GM18858 (cell line): ENCODE results near the gene NSUN3.
"Not testable (repeated sequence)": the region's sequence is repeated elsewhere in the genome, so short reads cannot be mapped to it uniquely, and the experiment has no call there.

Source experiments
- ATAC-seq: cut with Tn5 transposase; IDR thresholded peaks from one replicate; pipeline ENCODE4 v1.9.1; 2021; ENCODE audit not compliant: unreplicated experiment

The NSUN3 gene

DNA sequence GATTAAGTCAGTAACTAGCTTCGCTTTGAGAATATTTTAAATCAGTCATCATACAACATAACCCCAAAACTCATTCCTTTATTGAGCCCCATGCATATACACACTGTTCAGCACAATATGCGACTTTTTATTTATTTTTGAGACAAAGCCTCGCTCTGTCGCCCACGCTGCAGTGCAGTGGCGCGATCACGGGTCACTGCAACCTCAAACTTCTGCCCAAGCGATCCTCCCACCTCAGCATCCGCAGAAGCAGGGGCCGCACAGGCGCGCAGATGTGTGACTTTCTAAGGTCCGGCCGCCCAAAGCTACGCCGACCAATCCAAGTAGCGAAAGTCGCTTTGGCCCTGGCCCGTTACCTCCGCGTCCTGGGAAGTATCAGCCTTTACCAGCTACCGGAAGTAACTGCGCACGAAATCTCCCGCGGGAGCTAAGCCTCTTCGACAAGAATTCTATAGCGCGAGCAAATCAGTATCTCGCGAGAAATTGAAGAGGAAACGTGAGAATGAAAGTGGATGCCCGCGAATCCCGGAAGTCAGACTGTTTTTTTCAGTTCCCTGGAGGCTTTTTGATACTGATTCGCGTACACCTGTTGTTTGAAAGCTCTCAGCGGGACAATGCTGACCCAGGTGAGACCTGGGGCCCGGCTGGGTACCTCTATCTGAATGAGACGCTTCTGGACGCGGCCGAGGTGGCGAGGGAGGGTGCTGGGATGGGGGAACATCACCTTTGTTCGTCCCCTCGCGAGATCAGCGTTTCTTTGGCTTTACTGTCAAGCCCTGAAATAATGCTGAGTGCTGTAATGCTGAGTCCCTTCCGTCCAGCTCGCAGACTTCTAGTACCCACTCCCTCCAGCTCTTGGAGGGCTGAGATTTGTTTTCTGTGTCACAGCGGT lies at the start of gene NSUN3, which contains the start of gene DHFR2:
Gene NSUN3, plus strand, starts transcription at position 549 of the 892 bp plus-strand sequence. Its CDS starts 66 bp downstream, at position 615.
Gene DHFR2, minus strand, starts transcription at position 404 of the 892 bp plus-strand sequence. CDS start 1,405 bp downstream, outside the sequence.
- ATAC-seq, result peak; percentile 90

DNA sequence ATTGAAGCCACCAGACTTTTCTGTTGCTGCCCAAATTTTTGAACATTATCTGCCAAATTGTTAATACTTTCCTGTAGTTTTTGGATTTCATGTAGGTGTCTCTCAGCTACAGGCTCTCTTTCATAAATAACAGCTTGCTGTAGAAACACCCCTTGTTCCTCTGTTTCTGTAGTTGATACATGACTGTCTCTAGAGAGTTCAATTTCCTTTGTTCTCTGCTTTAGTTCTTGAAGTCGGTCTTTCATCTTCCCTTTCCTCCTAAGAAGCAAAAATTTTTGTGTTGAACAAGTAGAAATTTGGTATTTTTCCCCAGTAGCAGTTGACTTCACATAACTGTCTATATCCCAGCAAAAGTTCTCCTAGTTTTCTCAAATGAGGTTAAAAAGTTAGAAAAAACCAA lies 47.8 kb upstream of the NSUN3 start:
- no peak for ATAC-seq

DNA sequence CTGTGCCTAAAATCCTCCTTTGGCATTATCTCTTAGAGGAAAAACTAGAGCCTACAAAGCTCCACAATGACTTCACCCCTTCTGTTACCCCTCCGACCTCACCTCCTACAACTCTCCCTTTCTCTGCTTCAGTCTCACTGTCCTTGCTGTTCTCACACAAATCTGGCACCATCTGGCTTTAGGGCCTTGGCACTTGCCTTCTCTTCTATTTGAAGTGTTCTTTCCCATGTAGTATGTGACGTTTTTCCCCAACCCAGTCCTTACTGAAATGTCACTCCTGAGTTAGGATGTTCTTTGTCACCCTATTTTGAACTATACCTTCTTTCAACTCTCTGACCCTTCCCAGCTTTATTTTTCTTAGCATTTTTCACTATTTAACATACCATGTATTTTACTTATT lies 43.2 kb upstream of the NSUN3 start:
- ATAC-seq, result no peak

DNA sequence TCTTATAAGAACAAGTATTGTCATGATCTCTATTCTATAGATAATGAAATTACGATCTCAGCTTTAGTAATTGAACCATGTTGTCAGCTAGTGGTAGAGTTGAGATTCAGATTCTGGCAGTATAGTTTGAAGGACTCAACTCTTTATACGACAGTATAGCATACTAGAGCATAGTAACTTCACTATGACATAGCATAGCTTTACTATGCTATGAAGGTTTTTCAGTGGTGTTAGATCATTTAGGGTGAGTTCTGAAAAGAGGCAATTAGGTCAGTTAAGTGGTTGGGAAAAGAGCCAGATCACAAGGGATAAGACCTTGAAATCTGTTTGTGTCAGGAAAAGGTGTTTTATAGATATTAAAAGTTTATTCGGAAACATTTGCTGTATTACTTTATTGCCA lies 42.6 kb upstream of the NSUN3 start:
- ATAC-seq, result no peak

DNA sequence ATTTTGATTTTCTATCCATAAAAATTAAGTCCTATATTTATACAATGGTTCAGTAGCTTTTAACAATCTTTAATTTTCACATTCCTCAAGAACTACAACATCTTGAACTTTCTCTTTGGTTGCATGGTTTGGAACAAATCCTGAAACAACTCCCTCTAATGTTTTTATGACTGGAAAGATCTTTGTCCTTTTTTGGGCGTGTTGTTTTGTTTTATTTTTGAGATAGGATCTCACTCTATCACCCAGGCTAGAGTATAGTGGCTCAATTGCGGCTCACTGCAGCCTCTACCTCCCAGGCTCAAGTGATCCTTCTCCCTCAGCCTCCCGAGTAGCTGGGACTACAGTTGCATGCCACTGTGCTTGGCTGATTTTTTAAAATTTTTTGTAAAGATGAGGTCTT lies 38.5 kb upstream of the NSUN3 start:
- ATAC-seq, result no peak

DNA sequence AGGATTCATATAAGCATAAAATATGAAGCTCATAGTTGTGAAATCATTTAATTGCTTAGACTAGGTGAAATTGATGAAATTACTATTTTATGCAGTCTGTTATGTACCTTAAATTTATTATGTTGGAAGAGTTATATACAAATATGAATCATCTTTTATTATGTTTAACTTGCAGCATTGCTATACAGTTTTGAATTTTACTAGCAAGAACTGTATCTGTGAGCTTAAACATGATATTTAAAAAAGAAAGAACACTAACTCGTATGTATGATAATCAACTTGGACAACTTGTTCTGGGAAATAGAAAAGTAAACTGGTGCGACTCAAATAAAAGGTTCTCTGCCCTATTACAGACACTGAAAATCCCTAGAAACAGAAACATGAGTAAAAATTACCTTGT lies 36.2 kb upstream of the NSUN3 start:
- no peak for ATAC-seq

- ATAC-seq, result no peak
Observed at GRCh38 chr3:94028093-94028837, 34.6 kb upstream of the NSUN3 start, which contains the start of gene STX19. STX19 (minus strand) TSS chr3:94028597; CDS start chr3:94015269, 13,328 bp downstream.

DNA sequence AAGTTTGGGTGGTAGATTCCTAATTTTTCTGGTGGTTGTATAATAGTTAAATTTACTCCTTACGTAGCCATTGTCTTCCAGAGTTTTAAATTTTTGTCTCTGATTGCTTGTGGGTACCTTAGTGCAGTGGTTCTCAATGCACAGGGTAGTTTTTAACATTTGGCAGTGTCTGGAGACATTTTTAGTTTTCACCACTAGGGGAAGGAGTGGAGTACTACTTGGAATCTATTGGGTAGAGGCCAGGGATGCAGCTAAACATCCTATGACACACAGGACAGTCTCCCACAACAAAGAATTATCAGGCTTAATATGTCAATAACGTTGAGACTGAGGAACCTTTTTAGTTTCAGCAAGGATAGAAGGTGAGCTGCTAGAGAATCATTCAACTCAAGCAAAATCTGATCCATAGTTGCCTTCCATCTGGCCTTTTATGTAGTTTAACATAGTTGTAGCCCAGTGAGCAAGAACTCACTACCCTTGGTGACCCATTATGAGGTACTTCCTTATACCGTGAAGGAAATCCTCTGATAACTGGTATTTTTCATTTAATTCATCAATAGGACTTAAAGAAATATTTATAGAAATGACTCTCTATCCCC lies 25.9 kb upstream of the NSUN3 start:
- peak; percentile 78 for ATAC-seq

GRCh38 chr3:94043285-94043684 lies 19.6 kb upstream of the NSUN3 start:
- ATAC-seq, result no peak

DNA sequence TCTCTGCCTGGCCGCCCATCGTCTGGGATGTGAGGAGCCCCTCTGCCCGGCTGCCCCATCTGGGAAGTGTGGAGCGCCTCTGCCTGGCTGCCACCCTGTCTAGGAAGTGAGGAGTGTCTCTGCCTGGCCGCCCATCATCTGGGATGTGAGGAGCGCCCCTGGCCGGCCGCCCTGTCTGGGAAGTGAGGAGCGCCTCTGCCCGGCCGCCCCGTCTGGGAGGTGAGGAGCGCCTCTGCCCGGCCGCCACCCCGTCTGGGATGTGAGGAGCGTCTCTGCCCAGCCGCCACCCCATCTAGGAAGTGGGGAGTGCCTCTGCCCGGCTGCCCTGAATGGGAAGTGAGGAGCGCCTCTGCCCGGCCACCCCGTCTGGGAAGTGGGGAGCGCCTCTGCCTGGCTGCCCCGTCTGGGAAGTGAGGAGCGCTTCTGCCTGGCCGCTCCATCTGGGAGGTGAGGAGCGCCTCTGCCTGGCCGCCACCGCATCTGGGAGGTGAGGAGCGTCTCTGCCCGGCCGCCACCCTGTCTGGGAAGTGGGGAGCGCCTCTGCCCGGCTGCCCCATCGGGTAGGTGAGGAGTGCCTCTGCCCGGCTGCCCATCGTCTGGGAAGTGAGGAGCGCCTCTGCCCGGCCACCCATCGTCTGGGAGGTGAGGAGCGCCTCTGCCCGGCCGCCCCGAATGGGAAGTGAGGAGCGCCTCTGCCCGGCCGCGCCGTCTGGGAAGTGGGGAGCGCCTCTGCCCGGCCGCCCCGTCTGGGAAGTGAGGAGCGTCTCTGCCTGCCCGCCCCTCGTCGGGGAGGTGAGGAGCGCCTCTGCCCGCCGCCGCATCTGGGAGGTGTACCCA lies 18.5 kb upstream of the NSUN3 start:
- ATAC-seq, result not testable (repeated sequence)

DNA sequence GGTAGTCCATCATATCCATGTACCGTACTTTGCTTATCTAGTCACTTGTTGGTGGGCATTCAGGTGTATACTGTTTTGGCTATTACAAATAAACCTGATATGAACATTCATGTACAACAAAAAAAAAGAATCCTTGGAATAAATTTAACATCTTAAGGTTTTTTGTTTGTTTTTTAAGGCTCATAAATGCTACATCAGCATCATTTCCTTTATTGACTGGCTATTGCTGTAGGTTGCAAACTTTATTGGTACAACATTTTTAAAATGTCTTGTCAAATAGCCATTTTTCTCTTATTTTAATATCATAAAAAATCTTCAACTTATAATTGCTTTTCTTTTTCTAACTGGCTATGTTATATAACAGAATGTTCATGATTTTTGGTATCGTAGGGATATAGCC lies 16.3 kb upstream of the NSUN3 start:
- no peak for ATAC-seq

GRCh38 chr3:94049267-94049666 lies 13.6 kb upstream of the NSUN3 start:
- ATAC-seq, result no peak

GRCh38 chr3:94050546-94050945 lies 12.3 kb upstream of the NSUN3 start:
- ATAC-seq, result no peak

GRCh38 chr3:94061297-94061696 lies 1.6 kb upstream of the NSUN3 start:
- no peak for ATAC-seq

GRCh38 chr3:94063496-94064119 lies 747 bp downstream of the NSUN3 start:
- ATAC-seq, result no peak

DNA sequence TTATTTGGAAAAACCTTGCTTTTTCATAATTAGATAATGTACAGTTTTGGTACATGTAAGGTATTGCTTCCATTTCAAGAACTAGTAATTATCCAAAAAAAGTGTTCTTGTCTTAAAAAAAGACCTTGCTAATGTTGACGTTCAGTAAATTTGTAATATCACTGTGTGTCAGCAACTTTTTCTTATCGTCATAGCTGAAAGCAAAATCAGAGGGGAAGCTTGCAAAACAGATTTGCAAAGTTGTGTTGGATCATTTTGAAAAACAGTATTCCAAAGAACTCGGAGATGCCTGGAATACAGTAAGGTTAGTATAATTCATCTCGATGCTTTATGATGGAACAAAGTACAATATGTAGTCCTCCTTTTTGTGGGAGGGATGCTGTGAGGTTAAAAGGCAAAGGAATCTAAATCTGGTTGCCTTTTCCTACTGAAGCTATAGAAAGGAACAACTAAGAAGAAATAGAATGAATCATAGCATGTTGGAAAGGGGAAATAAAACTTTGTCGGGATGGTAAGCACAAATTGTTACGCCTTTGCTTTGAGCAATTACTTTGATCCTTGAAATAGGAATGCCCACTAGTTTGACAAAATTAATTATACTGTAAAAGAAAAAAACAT lies 1.5 kb downstream of the NSUN3 start:
- no peak for ATAC-seq

DNA sequence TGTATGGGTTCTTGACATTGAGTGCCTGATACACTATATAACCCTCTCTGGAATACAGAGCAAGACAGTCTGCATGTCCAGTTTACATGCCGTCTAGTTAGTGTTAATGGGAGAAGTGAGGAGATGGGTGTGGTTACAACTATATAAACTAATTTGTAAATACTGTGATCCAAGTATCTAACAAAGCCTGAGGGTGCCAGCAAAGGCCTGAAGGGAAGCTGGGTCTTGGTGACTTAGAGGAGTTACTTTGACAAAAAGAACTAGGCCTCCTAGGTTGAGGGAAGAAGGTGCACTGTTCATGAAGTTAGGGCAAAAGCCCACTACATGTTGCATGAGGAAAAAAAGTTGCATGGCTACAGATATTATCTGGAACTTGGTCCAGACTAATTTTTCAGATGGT lies 2.3 kb downstream of the NSUN3 start:
- ATAC-seq, result no peak

GRCh38 chr3:94065819-94066480 lies 3.1 kb downstream of the NSUN3 start:
- ATAC-seq, result no peak
